GM12865 (cell line): ENCODE results near the gene FOXN3.
A peak's percentile ranks its signal among the peaks of the same experiment; 100 is the strongest.

Source experiments
- DNase-seq: peaks from one replicate; pipeline ENCODE4 v3.0.0; 2010; ENCODE audit warnings: low read depth
- H3K4me3 ChIP-seq: 2 replicates; pipeline ENCODE4 v1.5.1; 2011; ENCODE audit warnings: mild to moderate bottlenecking, low read depth, low read length, control low read depth
- CTCF ChIP-seq: IDR thresholded peaks from 2 replicates; pipeline ENCODE4 v1.5.1; 2011; ENCODE audit warnings: low read length, control low read depth, low read depth, inconsistent platforms; ENCODE audit not compliant: insufficient read depth; ENCODE audit errors: missing control alignments

FOXN3 gene

GRCh38 chr14:89444044-89444443 lies 27.0 kb upstream of the FOXN3 start:
- no peak overlapping the region for H3K4me3 ChIP-seq
- peak; percentile 41 for DNase-seq
- no peak for TF ChIP-seq CTCF

- H3K4me3 ChIP-seq, result no peak overlapping the region
- DNase-seq, result no peak
- no peak for TF ChIP-seq CTCF
Observed at GRCh38 chr14:89443042-89443629, 26.1 kb upstream of the FOXN3 start.

DNA sequence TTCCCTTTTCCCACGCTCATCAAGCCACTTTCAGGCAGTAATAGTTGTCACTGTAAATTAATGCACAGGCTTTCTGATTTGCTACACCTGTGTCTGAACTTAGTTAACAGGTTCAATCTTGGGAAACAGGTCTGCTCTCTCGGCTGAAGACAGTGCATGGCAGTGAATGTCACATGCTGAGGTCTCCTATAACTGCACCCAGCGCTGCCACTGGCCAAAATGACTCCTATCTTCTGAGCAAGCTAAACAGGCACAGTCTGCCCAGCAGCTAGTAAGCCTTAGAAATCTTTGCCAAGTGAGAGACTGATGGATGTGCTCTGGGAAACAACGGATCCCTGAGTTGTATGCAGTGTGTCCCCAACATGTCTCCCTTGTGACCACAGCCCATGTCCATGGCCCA lies 25.2 kb upstream of the FOXN3 start:
- no peak overlapping the region for H3K4me3 ChIP-seq
- DNase-seq, result no peak
- TF ChIP-seq CTCF, result no peak

GRCh38 chr14:89440986-89441909 lies 24.2 kb upstream of the FOXN3 start:
- TF ChIP-seq CTCF, result no peak
- no peak overlapping the region for H3K4me3 ChIP-seq
- DNase-seq, result no peak

DNA sequence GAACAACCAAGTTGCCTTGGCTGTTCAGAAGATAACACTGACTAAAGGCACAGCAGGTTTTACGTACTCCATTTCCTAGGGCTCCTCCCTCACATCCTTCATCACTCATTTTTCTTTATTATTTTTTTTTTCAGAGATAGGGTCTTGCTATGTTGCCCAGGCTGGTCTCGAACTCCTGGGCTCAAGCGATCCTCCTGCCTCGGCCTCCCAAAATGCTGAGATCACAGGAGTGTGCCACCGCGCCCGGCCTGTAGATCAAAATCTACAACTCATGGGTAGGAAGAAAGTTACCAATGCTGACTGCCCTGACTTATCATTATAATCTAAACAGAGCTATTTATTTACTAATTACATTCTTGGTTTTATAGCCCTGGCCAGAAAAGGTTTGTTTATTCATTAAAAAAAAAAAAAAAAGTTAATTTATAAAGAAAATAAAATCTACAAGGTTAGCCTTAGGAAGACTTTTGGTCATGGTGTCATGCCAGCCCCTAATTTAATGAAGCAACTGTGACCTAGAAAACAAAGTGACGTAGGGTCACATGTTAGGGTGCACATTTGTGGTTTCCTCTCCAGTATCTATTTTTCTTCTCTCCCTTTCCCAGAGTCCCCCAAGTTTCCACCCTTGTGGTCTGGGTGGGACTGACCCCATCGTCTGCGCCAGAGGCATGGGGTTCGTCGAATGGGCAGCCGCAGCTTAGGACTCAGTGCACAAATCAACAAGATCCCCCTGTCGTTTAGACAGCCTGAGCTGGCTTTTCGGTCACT lies 19.0 kb upstream of the FOXN3 start:
- no peak for TF ChIP-seq CTCF
- no peak for DNase-seq
- H3K4me3 ChIP-seq, result no peak overlapping the region

DNA sequence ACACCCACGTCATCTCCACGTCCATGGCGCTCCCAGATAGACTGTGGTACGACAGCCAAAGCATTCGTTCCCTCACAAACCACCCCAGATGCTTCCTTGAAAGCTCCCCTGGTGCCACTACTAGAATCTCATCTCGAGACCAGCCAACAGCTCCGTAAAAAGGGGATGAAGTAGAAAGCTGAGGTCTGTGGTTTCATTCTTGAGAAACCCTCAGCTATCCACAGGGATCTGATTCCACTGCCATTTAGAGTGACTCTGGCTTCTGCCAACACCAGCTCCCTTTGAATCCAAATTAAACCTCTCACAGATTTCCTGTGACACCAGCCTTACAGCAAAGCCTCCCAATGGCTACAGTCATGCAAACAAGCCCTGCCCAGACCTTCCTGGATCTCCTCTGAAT lies 18.5 kb upstream of the FOXN3 start:
- H3K4me3 ChIP-seq, result no peak overlapping the region
- TF ChIP-seq CTCF, result no peak
- no peak for DNase-seq
